CD4-positive, alpha-beta T cell (primary cell): ENCODE data around the gene C6. TPM values are rescaled to one million over a fixed set of nuclear protein-coding genes. Genes with fewer than 3 reads are reported as not detected.

ENCODE experiments used
- ATAC-seq: fragments of 200-7000 bp; cut with Tn5 transposase; one replicate; pipeline ENCODE4 v1.10.0; 2022; ENCODE audit warnings: mild to moderate bottlenecking; ENCODE audit not compliant: poor library complexity
- CTCF ChIA-PET: fragments of 350-600 bp; sonication (Branson Sonifier 250); formaldehyde crosslinking; loops from one replicate; lab custom pipeline; 2021; ENCODE audit warnings: antibody characterized with exemption, inconsistent platforms; lab: Charles Lee
- POLR2A ChIA-PET: fragments of 350-600 bp; sonication (Branson Sonifier 250); formaldehyde crosslinking; loops from one replicate; lab custom pipeline; 2021; ENCODE audit warnings: antibody characterized with exemption, inconsistent platforms; lab: Charles Lee
- DNase-seq, 14 experiments: peaks; one replicate each; pipeline ENCODE4 v3.0.0-alpha.2; 2013 to 2020; ENCODE audit warnings: mixed read lengths in 2 of 14
- H3K27ac ChIP-seq, 2 donors: one replicate each; pipeline versions ENCODE4 v1.5.1 to v1.7.0; 2013; ENCODE audit warnings: low read length in 2 of 2, low read depth in 1 of 2, mild to moderate bottlenecking in 1 of 2
- H3K27me3 ChIP-seq, 2 experiments: 1 replicate in 1 of 2; 2 replicates in 1 of 2; pipeline versions ENCODE4 v1.6.1 to v1.7.0; 2013; ENCODE audit warnings: low read length in 2 of 2, control low read depth in 1 of 2, mild to moderate bottlenecking in 1 of 2, moderate library complexity in 1 of 2; ENCODE audit not compliant: insufficient read depth in 2 of 2, control insufficient read depth in 1 of 2
- H3K36me3 ChIP-seq: one replicate; pipeline ENCODE4 v1.6.1; 2013; ENCODE audit warnings: low read length, control low read depth; ENCODE audit not compliant: insufficient read depth
- H3K4me1 ChIP-seq: one replicate; pipeline ENCODE4 v1.6.1; 2013; ENCODE audit warnings: low read length, control low read depth; ENCODE audit not compliant: insufficient read depth
- H3K4me3 ChIP-seq: one replicate; pipeline ENCODE4 v1.5.1; 2013; ENCODE audit warnings: mild to moderate bottlenecking, low read length, moderate library complexity
- H3K9me3 ChIP-seq, 2 experiments: 1 replicate in 1 of 2; 2 replicates in 1 of 2; pipeline versions ENCODE4 v1.6.1 to v1.7.0; 2013; ENCODE audit warnings: low read length in 2 of 2, mild to moderate bottlenecking in 2 of 2, control low read depth in 1 of 2, moderate library complexity in 1 of 2; ENCODE audit not compliant: control insufficient read depth in 1 of 2, insufficient read depth in 1 of 2
- H3K27ac Mint-ChIP-seq: one replicate; pipeline ENCODE4 v1.8.0; 2020; ENCODE audit warnings: mixed read lengths
- H3K27me3 Mint-ChIP-seq: one replicate; pipeline ENCODE4 v1.8.0; 2021; ENCODE audit warnings: mixed read lengths
- H3K36me3 Mint-ChIP-seq: one replicate; pipeline ENCODE4 v1.8.0; 2021; ENCODE audit warnings: low read depth, mixed read lengths
- H3K4me1 Mint-ChIP-seq: one replicate; pipeline ENCODE4 v1.8.0; 2021; ENCODE audit warnings: low read depth, mixed read lengths
- H3K4me3 Mint-ChIP-seq: one replicate; pipeline ENCODE4 v1.8.0; 2020; ENCODE audit warnings: mild to moderate bottlenecking, mixed read lengths
- H3K9me3 Mint-ChIP-seq: one replicate; pipeline ENCODE4 v1.8.0; 2020; ENCODE audit warnings: mixed read lengths
- intact Hi-C, 2 experiments: fragments of 100-400 bp; cut with DNase I in 1 of 2; cut with micrococcal nuclease in 1 of 2; formaldehyde crosslinking; loops; one replicate each; pipeline versions ENCODE4 v1.15.1 to v1.9.0; 2023 to 2025; cut with DNase I, micrococcal nuclease
- polyA plus RNA-seq, 2 donors: library from polyadenylated mRNA; unstranded; fragments of 120-200 nt; gene quantifications; one replicate each; pipeline ENCODE4 v1.2.1, GENCODE V29; 2013
- total RNA-seq, 174 experiments: library from RNA in 2 of 174; stranded (reverse) in 2 of 174; gene quantifications; one replicate each; pipeline ENCODE4 v1.2.3 and lab custom pipeline; 2021 to 2026
- TF ChIP-seq, protein P1 (sequence below): fragments of 200-600 bp; IDR thresholded peaks from one replicate; pipeline ENCODE4 v1.8.0; 2022; ENCODE audit warnings: antibody characterized with exemption, mild to moderate bottlenecking

Gene C6
- total RNA-seq, result not detected
- not detected for polyA plus RNA-seq (2013, experiment 1 of 2)
- not detected for polyA plus RNA-seq (2013, experiment 2 of 2)
- 0 to 0.12 (median 0) reads per million in 172 experiments for total RNA-seq (lab: John Stamatoyannopoulos, UW)

DNA sequence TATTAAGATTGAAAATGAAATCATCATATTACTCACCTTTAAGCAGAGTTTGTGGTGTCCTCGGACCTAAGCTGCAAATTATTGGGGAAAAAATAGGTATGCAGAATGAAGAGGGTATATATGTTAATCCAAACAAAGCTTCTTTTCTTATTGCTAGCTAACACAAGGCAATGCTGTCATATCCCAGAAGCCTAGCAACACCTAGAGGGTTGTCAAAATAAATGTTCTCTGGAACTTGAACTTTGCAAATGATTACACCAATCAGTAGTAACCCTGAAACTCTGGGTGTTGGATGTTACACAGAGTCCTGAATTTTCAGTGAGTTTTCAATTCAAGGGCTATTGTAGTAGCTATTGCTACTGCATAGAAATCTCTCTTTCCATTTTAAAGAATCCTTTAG, at the start of gene C6:
C6 (minus strand) TSS at position 193 of the 400 bp plus-strand sequence. CDS start 10,302 bp downstream, outside the sequence.
- H3K27ac ChIP-seq, result no peak within 1 kb of the TSS
- Mint-ChIP-seq H3K27me3 (no peaks in the 10 kb centered on the region), H3K4me1 (no peaks in the 10 kb centered on the region), H3K4me3 (no peak within 1 kb of the TSS), H3K9me3 (peaks cover 5% of the 10 kb centered on the region), H3K36me3 (no peaks in the 10 kb centered on the region), H3K27ac (no peak within 1 kb of the TSS)
- ChIA-PET POLR2A (no interaction called here), CTCF (no interaction called here)
- no peaks in the 10 kb centered on the region for H3K4me1 ChIP-seq
- H3K27me3 ChIP-seq, result no peaks in the 10 kb centered on the region
- no peak for DNase-seq
- intact Hi-C loops, result no loop called here
- TF ChIP-seq, protein P1, sequence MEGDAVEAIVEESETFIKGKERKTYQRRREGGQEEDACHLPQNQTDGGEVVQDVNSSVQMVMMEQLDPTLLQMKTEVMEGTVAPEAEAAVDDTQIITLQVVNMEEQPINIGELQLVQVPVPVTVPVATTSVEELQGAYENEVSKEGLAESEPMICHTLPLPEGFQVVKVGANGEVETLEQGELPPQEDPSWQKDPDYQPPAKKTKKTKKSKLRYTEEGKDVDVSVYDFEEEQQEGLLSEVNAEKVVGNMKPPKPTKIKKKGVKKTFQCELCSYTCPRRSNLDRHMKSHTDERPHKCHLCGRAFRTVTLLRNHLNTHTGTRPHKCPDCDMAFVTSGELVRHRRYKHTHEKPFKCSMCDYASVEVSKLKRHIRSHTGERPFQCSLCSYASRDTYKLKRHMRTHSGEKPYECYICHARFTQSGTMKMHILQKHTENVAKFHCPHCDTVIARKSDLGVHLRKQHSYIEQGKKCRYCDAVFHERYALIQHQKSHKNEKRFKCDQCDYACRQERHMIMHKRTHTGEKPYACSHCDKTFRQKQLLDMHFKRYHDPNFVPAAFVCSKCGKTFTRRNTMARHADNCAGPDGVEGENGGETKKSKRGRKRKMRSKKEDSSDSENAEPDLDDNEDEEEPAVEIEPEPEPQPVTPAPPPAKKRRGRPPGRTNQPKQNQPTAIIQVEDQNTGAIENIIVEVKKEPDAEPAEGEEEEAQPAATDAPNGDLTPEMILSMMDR, result no peak
- ATAC-seq, result no peak
- H3K36me3 ChIP-seq, result no peaks in the 10 kb centered on the region
- H3K4me3 ChIP-seq, result no peak within 1 kb of the TSS
- no peaks in the 10 kb centered on the region for H3K9me3 ChIP-seq

DNA sequence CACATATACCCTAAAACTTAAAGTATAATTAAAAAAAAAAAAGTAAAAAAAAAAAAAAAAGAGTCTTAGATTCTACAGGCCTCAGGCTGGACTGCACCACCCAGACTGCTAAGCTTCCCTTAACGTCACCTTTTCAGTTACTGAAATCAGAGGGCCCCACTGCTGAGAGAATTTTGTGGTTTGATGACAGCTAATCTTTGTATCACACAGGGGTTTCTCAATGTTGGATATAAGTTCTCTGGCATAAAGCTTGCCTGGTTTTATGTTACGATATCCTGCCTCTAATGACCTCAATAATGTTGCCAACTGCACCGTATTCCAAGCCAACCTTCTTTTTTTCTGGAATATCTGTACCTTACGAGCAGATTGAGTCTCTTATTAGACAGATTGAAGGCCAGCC, 43.1 kb upstream of the C6 start:
- Mint-ChIP-seq H3K27ac (no peak overlapping the region), H3K4me3 (no peak overlapping the region), H3K27me3 (no peaks in the 10 kb centered on the region), H3K36me3 (no peaks in the 10 kb centered on the region), H3K4me1 (no peaks in the 10 kb centered on the region), H3K9me3 (peaks cover 4% of the 10 kb centered on the region)
- Histone ChIP-seq H3K36me3 (no peaks in the 10 kb centered on the region), H3K9me3 (no peaks in the 10 kb centered on the region), H3K27ac (no peak overlapping the region), H3K27me3 (no peaks in the 10 kb centered on the region), H3K4me1 (no peaks in the 10 kb centered on the region), H3K4me3 (no peak overlapping the region)
- no peak for ATAC-seq
- TF ChIP-seq, protein P1, result no peak
- ChIA-PET POLR2A (no interaction called here), CTCF (no interaction called here)
- intact Hi-C loops, result no loop called here
- DNase-seq, result no peak

DNA sequence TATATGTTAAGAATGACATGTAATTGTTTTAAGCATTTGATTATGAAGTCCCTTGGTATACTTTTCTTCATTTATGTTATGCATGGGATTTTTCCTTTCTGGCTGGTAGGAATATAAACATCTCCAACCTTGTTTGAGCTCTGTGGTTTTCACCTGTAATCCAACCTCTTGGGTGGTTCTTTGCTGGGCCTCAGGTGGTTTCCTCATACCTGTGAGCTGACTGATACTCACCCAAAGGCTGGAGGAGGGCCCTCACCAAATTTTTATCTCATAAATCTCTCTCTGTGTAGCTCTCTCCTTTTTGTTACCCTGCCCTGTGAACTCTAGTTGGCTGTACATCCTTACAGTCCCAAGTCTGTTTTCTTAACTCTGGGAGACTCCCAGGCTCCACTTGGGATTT, 39.8 kb upstream of the C6 start:
- Mint-ChIP-seq H3K4me1 (no peaks in the 10 kb centered on the region), H3K36me3 (no peaks in the 10 kb centered on the region), H3K9me3 (peaks cover 6% of the 10 kb centered on the region), H3K27ac (no peak overlapping the region), H3K27me3 (no peaks in the 10 kb centered on the region), H3K4me3 (no peak overlapping the region)
- POLR2A ChIA-PET, result no interaction called here
- H3K27ac ChIP-seq, result no peak overlapping the region
- TF ChIP-seq, protein P1, result no peak
- DNase-seq, result no peak
- intact Hi-C loops, result no loop called here
- no peaks in the 10 kb centered on the region for H3K36me3 ChIP-seq
- ATAC-seq, result no peak
- CTCF ChIA-PET, result interaction anchor here (1.2 kb wide), 1 partner anchor 31 kb away, joined by 3 read pairs; no protein-coding TSS in a partner anchor
- H3K4me1 ChIP-seq, result no peaks in the 10 kb centered on the region
- H3K4me3 ChIP-seq, result no peak overlapping the region
- no peaks in the 10 kb centered on the region for H3K27me3 ChIP-seq
- H3K9me3 ChIP-seq, result no peaks in the 10 kb centered on the region
